ENCODE measurements around the gene EYA4. TPM values are rescaled to one million over a fixed set of nuclear protein-coding genes. Genes with fewer than 3 reads are reported as not detected.
"Not testable (repeated sequence)": the region's sequence is repeated elsewhere in the genome, so short reads cannot be mapped to it uniquely, and the experiment has no call there.

EYA4 gene
- total RNA-seq, 1 donor from 2014 or later, result 18.5 TPM

DNA sequence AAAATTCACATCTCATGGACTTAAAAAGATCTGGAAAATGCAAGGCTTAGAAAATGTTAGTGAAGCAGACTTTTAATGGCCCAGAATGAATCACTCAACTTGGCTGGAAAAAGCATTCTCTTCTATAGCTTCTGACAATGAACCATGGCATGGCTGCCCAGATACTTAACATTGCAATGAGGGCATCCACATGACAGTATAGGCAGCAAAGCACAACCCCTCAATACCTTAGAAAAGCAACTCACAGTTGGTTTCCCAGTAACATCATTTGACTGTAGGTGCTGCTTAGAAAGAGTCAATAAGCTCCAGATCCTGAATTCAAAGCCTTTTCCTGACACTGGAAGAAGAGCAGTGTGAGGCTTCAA lies 155.8 kb downstream of the EYA4 start:
- no peak for DNase-seq (ENCODE audit: low read depth)

DNA sequence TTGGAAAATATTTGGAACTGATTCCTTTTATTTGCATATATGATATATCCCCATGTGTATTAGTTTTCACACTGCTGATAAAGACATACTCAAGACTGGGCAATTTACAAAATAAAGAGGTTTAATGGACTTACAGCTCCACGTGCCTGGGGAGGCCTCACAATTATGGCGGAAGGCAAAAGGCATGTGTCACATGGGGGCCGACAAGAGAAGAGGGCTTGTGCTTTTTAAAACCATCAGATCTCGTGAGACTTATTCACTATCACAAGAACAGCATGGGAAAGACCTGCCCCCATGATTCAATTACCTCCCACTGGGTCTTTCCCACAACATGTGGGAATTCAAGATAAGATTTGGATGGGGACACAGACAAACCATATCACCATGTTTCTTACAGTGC lies 156.4 kb downstream of the EYA4 start:
- not testable (repeated sequence) for DNase-seq (ENCODE audit: low read depth)

DNA sequence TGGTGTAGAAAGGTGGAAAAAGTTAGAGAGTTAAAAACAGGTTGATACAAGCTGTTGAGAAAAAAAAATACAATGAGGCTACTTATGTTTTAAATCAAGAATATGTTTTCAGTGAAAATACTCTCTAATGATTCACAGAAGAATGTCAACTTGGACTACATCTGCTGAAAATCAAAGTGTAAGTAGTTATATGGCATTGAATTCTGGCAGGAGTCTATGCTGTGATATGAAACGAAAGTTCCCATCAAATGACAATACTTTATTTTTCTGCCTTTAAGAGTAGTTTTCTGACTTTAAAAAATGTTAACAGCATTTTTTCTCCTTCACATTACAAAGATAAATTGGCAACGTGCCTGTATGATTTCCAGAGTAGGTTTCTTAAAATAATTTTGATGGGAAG lies 158.3 kb downstream of the EYA4 start:
- DNase-seq (ENCODE audit: low read depth), result no peak

DNA sequence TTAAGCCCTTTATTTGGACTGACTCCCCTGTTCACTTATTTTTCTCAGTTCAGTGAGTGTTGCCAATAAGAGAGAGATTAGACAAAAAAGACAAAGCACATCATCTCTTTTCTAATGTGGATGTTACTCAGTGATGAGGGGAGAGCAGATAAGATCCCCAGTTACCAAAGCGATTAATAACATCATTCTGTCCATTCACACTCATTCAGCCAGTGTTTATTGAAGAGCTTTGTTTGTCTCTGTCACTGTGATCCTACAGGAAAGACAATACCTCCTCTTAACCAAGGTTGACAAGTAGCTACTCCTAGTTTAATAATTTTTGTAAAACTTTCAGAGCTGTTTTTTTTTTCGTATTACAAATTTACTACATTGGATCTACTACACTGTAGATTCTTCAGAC lies 163.0 kb downstream of the EYA4 start:
- DNase-seq (ENCODE audit: low read depth), result no peak

DNA sequence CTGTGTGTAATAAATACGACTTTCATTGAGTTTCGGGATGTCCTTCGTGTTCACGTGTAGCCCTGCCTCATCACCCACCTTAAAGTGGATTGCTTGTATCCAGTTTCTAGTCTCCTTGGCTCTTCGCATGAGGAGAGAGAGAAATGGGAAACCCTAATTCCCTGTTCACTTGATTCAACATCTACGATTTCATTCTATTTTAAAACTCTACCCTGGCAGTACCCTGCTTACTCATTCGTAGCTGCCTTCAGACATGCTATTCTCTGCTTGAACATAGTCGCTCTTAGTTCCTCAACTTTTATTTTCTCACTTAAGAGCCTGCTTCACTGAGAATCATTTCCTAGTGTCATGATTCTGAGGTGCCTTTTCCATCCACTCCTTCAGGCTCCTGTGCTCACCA lies 163.6 kb downstream of the EYA4 start:
- no peak for DNase-seq (ENCODE audit: low read depth)

DNA sequence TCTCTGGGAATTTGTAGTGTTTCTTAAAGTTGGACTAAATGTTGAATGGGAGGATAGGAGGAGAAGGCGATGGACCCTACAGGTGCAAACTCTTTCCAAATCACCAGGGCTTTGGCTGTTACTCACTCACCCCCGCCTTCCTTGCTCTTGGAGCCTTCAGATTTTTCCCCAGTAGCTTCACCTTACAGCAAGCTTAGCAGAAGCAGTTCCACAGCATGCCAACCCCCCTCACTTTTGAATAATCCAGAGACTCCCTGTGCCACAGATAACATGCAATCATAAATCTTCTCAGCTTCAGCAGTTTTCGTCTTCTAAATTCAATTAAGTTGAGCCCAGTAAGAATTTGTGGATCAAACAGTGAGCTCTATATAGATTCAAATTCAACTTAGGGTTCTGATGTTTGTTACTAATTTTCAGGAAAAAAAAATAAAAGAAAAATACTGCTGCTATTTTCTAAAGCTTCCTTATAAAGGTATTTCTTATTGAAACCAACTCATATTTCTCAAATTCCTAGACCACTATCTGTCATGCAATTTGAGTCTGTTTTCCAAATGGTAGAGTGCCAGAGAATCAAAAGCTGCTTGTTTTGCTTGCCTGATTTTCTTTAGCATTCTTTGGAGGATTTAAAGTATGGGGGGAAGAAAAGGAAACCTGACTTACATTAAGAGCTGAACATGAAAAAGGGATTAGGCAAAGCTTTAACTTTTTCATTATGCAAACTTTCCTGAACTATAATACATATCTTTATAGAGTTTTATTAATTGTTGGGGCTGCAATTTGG lies 166.4 kb downstream of the EYA4 start:
- no peak for DNase-seq (ENCODE audit: low read depth)

DNA sequence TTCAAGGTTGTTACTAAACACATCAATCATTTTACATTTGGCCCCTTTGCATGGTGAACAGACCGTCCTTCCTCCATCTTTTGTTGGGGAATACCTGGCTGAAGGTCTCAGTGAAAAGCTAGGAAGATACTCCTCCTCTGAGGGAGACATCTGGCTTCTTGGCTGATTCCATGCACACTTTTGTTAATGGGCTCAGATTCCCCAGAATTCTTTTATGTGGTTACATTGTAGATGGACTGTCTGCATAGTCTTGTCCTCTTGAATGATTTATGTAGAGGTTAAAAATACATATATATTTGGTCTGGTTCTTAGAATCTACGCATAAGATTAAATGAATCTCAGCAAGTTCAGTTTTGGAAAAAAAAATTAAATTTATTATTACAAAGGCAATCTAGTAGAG lies 167.0 kb downstream of the EYA4 start:
- DNase-seq (ENCODE audit: low read depth), result no peak

DNA sequence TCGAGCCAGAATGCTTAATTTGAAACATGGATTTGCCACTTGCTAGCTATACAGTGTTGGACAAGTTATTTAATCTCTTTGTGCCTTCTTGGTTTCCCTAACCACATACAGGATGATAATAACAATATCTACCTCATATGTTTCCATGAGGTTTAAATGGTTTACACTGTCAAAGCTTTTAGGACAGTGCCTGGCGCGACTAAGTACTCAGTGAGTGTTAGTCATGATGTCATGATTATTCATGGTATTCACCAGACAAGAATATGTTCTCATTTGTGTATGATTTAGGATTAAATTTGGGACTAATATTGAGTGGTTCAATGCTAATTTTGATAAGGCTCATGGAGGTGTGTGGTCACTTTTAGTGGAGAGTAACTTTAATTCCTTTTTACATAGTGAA lies 167.4 kb downstream of the EYA4 start:
- no peak for DNase-seq (ENCODE audit: low read depth)

DNA sequence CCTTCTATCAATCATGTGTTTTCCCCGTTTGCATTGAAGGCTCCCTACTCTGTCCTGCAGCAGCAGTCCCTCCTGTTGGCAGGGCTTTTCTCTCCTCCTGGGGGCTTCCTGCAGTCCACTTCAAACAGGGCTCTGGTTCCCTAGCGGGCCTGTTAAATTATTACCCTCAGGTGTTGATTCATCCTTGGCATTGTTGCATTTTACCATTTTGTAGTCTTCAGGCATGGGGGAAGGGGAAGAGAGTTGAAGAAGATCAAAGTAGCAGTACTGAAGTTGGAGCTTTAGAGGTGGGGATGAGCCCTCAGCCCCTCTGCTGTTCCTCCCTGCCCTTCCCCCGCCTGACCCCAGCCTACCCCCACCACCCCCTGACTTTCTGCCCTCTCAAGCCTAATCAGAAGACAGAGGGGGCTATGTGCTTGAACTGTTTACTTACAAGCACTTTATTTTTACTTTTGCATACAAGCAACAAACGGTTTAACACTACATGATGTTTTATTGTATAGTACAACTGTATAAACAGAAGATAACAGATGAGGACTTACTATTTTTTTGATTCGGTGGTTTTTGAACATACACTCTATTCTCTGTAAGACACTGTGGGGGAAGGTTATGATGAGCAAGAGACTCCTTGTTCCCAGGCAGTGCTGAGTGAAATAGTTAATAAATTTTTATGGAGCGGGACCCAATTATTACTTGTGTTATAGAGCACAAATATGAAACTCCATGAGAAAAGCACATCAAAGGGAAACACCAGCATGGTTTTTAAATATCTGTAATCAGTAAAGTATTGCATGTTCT lies 169.7 kb downstream of the EYA4 start:
- DNase-seq (ENCODE audit: low read depth), result no peak

DNA sequence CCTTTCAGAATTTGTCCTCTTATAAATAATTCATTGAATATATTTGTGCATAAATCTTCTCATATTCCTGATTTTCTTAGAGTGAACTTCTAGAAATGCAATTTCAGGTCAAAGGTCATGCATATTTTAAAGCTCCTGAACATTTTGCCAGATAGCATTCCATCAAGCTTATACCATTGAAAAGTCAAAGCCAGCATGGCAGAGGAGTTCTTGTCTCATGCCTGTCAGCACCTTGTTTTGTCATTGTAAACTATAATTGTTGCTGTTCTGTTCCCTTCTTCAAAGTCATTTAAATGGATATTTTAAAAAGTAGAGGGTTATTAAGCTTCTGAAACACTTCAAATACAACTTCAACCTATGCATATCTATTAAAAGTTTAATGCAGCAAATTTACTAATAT lies 170.6 kb downstream of the EYA4 start:
- no peak for DNase-seq (ENCODE audit: low read depth)

DNA sequence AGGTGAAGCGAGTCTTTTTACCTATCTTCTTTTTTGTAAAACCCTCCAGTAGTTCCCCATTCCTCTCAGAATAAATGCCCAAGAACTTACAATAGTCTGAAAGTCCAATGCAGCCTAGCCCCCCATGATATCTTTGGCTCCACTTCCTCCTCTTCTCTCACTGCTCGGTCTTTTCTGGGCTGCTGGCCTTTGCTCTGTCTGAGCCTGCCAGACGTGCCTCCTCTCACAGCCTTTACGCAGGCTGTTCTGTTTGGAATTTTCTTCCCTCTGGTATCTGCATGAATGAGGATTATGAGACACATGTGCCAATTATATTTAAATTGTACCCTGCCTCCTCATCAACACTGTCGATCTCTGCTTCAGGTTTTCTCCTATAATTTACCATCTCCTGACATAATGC lies 174.1 kb downstream of the EYA4 start:
- DNase-seq (ENCODE audit: low read depth), result no peak

DNA sequence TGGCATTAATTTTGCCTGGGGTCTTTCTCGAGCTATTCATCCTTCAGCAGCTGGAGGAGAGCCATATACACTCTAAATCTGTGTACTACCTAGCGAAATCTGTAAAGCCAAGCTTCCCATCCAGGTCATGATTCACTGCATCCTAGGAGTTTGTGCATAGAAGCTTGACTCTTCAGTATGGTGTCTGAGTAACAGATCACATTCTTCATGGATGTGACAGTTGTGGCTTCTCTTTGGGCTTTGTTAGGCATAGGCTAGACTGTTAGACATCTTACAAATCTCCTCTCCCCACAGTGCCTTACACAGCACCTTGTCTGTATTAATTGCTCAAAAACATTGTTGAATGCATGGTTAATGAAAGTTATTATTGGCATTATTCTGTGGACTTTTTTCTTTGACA lies 177.0 kb downstream of the EYA4 start:
- no peak for DNase-seq (ENCODE audit: low read depth)

DNA sequence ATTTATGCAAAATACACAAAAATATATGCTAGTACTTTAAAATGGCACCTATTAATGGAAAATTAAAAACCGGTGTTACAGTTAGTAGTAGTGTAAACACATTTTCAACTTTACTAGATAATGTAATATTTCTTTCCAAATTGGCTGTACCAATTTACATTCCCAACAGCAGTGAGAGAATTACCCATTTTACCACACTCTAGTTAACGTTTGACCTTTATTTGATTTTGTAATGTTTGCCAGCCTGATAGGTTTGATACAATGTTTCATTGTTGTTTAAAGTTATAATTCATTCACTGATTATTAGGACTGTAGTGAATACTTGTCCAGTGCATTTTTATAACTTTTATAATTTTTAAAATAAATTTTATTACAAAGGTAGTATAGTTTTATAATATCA lies 182.1 kb downstream of the EYA4 start:
- DNase-seq (ENCODE audit: low read depth), result no peak

DNA sequence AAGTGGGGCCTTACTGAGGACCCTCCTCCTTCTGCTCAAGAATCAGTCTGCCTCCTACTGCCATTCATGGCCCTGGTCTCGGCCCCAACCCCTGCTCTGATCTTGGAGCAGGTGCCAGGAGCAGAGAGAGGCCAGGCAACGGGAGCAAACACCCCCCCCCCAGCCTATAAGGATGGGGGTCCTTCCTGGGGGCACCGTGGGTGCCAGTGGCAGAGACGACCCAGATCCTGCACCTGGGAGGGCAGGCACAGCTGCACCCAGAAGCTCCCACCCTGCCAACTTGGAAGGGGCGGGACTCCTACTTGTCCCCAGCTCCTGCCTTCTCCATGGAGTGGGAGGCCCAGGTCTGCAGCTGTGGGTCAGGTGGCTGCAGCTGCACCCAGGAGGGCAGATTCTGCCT lies 183.2 kb downstream of the EYA4 start:
- no peak for DNase-seq (ENCODE audit: low read depth)

DNA sequence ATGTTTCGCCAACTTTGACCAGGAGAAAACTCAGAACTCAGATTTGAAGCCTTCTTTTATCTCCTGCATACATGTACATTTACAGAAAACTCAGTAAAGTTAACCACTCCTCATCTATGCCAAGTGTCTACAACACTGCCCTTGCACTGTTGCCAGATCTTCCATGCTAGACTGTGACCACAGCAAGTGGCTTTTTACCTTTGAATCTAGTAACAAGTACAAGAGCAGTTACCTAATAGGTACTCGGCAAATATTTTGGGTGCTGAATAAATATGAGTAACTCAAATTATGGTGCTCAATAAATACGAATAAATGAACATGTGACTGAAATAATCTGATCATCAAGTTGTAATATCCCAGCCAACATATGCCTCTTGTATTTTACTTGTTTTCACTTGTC lies 184.9 kb downstream of the EYA4 start:
- no peak for DNase-seq (ENCODE audit: low read depth)

DNA sequence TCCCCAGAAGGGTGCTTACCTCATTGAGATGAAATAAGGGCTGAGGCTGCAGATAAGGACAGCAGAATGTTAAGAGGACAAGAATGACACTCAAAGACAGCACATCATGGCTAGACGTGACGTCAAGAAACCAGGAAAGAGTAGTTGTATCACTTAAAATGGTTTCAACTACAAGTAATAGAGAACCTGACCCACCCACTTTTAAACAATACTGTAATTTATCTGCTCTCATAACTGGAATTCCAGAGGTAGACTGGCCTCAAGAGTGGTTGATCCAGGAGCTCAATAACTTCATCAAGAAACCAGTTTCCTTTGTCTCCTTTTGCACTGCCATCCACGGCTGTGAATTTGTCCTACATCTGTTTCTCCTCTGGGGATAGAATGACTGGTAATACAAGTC lies 187.1 kb downstream of the EYA4 start:
- DNase-seq (ENCODE audit: low read depth), result no peak

DNA sequence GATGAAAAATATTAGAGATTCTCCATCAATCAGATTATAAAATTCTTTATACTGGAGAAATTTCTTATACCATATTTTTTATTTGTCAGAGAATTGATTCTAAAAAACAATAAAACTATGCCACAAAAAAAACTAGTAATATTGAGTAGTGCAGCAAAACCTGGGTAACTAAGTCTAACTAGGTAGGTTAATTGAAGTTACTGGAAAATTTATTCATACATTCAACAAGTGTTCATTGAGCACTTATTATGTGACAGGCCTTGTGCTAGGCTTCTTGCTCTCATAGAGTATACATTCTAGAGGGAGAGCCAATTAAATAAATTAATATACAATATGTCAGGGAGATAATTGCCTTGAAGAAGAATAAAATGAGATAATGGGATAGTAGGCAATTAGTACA lies 189.4 kb downstream of the EYA4 start:
- DNase-seq (ENCODE audit: low read depth), result no peak

DNA sequence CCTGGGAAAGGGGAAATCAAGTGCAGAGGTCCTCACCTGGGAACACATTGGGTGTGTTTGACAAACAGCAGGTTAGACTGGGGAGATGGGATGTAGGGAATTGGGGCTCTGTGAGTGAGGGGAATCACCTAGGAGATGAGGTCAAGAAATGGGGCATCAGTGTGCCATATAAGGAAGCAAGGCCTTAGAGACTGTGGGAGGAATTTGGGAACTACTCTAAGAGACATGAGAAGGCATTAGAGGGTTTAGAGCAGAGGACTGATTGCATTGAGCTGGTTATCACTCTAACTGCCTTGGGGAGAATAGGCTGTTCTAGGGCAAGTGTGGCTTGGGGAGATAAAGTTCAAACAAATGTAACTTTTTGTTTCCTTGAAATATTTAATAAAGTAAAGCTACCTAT lies 189.9 kb downstream of the EYA4 start:
- DNase-seq (ENCODE audit: low read depth), result no peak

DNA sequence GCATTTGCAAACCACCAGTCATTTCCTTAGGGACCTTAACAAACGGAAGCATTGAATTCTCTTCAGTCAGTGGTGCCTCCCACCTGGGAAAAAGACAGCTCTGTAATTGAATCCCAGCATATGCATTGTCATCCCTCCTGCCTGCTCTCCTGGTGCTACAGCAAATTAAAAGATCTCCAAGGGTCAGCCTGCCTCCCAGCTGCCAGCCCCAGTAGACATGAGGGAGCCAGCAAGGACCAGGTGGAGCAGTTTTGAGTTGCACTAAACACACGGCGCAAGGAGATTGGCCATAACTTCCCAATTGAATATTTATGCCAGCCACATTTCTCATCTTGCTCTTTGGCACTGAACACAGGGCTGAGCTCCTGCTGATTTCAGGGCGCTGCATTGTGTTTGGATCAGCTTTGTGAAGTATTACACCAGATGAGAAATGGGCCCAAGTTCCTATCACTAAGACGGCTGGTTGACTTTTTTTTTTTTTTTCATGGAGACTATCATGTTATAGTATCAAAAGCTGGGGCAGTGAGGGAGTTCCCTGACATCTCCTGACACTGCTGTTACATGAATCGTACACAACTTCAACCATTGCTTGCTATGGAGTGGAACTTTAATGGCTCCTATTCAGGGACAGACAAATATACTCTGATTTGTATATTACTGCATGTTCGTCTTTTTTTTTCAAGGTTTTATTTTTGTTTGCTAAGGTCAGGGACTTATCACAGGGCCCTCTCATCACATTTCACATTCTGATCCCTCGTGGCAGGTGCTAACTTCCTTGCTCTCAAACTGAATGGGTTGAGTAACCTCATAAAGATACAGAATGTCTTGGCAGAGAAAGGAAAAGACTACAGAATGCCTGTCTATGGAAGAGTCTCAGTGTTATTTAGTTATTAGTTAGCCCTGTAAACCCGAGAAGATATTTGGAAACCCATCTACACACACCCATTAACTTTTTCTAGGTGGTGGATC lies 191.1 kb downstream of the EYA4 start:
- peak; percentile 88 for DNase-seq (ENCODE audit: low read depth)

DNA sequence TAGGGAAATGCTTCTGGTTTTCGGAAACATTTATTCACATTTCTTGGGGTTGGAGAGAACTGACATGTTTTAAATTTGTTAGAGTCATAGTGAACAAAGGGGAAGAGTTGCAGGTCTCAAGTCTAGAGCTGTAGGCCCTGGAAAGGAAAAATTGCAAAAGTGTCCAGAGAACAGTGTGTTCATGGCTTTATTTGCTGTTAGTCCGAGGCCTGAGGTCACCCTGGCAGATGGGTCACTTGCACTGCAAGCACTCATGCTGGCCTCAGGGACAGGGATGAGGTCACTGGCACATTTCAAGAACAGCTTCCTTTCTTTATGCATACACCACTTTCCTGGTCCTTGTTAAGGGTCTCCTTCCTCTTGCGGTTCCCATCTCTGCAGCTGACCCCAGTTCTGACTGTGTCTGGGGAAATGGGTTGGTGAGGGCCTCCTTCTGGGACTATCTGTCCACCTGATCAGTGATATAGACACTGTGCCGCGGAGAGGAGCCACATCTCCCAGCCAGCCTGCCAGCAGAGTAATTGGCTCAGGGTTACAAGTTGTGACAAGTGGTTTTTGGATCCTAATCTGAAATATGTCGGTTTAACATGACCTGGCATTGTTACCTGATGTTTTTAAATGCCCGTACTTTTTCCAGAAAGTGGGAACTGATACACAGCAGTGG lies 194.0 kb downstream of the EYA4 start:
- DNase-seq (ENCODE audit: low read depth), result peak; percentile 65

DNA sequence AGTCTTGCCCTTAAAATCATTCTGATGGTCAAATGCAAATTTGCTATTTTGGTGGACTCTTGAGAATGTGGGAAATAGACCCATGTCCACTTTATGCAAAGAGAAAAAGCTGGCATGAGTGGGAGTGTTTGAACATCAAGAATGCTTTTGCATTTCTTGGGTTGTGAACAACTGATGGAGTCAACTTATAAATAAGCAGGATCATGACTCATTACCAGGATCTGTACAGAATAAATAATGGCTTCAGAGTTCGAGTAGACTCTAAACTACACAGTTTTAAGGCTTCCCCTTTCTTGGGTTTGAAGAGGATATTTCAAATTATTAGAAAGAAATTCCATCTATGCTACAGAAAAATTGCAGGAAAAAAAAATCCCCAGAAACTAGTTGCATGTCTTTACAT lies 195.5 kb downstream of the EYA4 start:
- DNase-seq (ENCODE audit: low read depth), result no peak

Data from myocyte (in vitro differentiated cells).